ENCODE data around the gene BBIP1. TPM values are rescaled to one million over a fixed set of nuclear protein-coding genes. Genes with fewer than 3 reads are reported as not detected.

BBIP1 gene
- total RNA-seq, 1 experiment from 2014 or later: 12.0 TPM

DNA sequence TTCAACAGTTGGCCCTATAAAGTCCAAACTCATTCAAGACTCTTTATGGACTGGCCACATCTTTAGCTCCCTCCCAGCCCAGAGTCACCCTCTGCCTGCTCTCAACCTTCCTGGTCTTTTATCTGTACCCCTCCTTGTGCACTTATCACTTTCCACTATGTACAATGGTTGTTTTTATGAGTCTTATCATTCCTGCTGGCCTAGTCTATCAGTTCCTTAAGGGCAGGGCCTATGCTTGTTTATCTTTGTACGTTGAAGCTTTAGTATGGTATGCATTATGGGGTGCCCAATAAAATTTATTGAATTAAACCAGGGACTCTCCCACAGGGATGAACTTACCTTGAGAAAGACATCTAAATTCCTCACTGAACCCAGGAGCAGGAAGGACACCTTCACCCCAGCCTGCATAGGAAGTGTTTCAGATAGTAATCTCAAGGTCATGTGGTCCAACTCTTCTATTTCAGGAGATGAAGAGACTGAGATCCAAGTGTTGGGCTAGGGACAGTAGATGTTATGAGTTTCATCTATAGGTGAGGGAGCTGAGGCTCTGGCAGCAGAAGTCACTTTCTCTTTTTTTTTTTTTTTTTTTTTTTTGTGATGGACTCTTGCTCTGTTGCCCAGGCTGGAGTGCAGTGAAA is 60.6 kb downstream of the BBIP1 start:
- H3K4me2 ChIP-seq (ENCODE audit: low read length): no peak overlapping the region
- no peaks in the 10 kb centered on the region for H3K27me3 ChIP-seq (ENCODE audit: low read length)
- no peaks in the 10 kb centered on the region for H3K9me2 ChIP-seq (replicated peaks; ENCODE audit: low read length)
- no peaks in the 10 kb centered on the region for H3K36me3 ChIP-seq (ENCODE audit: low read depth, low read length)
- TF ChIP-seq EZH2phosphoT487 (IDR thresholded peaks at IDR 0.05; ENCODE audit: borderline replicate concordance, low read length): no peak
- TF ChIP-seq, protein P1, sequence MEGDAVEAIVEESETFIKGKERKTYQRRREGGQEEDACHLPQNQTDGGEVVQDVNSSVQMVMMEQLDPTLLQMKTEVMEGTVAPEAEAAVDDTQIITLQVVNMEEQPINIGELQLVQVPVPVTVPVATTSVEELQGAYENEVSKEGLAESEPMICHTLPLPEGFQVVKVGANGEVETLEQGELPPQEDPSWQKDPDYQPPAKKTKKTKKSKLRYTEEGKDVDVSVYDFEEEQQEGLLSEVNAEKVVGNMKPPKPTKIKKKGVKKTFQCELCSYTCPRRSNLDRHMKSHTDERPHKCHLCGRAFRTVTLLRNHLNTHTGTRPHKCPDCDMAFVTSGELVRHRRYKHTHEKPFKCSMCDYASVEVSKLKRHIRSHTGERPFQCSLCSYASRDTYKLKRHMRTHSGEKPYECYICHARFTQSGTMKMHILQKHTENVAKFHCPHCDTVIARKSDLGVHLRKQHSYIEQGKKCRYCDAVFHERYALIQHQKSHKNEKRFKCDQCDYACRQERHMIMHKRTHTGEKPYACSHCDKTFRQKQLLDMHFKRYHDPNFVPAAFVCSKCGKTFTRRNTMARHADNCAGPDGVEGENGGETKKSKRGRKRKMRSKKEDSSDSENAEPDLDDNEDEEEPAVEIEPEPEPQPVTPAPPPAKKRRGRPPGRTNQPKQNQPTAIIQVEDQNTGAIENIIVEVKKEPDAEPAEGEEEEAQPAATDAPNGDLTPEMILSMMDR (conservative IDR thresholded peaks at IDR 0.05; ENCODE audit: low read depth, low read length): no peak
- TF ChIP-seq EZH2 (IDR thresholded peaks at IDR 0.05; ENCODE audit: low read length, unreplicated experiment): no peak
- no peak overlapping the region for H3K27ac ChIP-seq (ENCODE audit: low read length)
- no peaks in the 10 kb centered on the region for H3K9me3 ChIP-seq (ENCODE audit: low read length)
- POLR2A ChIA-PET (ENCODE audit: unreplicated experiment): no interaction called here
- no peaks in the 10 kb centered on the region for H3K79me2 ChIP-seq (ENCODE audit: low read length)
- H3K4me1 ChIP-seq (ENCODE audit: insufficient read depth, low read length): no peaks in the 10 kb centered on the region
- no peak for DNase-seq
- H3K4me3 ChIP-seq (ENCODE audit: low read length): no peak overlapping the region
- H4K20me1 ChIP-seq (ENCODE audit: low read length): no peaks in the 10 kb centered on the region
- CTCF ChIA-PET: no interaction called here
- no peak overlapping the region for H2AFZ ChIP-seq (ENCODE audit: low read length)
- intact Hi-C loops (cut with micrococcal nuclease): no loop called here
- H3F3A ChIP-seq (ENCODE audit: low read length, unreplicated experiment): no peaks in the 10 kb centered on the region
- no peak for ATAC-seq
- BruUV-seq (replicated peaks): no TSS peak
- H3K9ac ChIP-seq (ENCODE audit: low read length): no peak overlapping the region

- peaks cover 8% of the 10 kb centered on the region for H3K4me1 ChIP-seq (ENCODE audit: insufficient read depth, low read length)
- H3K79me2 ChIP-seq (ENCODE audit: low read length): no peaks in the 10 kb centered on the region
- no peaks in the 10 kb centered on the region for H3K36me3 ChIP-seq (ENCODE audit: low read depth, low read length)
- no TSS peak for BruUV-seq (replicated peaks)
- ChIA-PET CTCF (no interaction called here), POLR2A (ENCODE audit: unreplicated experiment) (no interaction called here)
- H3K9me2 ChIP-seq (replicated peaks; ENCODE audit: low read length): no peaks in the 10 kb centered on the region
- no peaks in the 10 kb centered on the region for H4K20me1 ChIP-seq (ENCODE audit: low read length)
- H3F3A ChIP-seq (ENCODE audit: low read length, unreplicated experiment): no peaks in the 10 kb centered on the region
- H3K4me3 ChIP-seq (ENCODE audit: low read length): no peak overlapping the region
- no peak overlapping the region for H3K27ac ChIP-seq (ENCODE audit: low read length)
- H3K27me3 ChIP-seq (ENCODE audit: low read length): no peaks in the 10 kb centered on the region
- ATAC-seq (no peak), DNase-seq (no peak)
- no peak overlapping the region for H3K9ac ChIP-seq (ENCODE audit: low read length)
- H3K9me3 ChIP-seq (ENCODE audit: low read length): no peaks in the 10 kb centered on the region
- TF ChIP-seq, protein P1 (conservative IDR thresholded peaks at IDR 0.05; ENCODE audit: low read depth, low read length): no peak
- no peak for TF ChIP-seq EZH2 (IDR thresholded peaks at IDR 0.05; ENCODE audit: low read length, unreplicated experiment)
- no peak for TF ChIP-seq EZH2phosphoT487 (IDR thresholded peaks at IDR 0.05; ENCODE audit: borderline replicate concordance, low read length)
- intact Hi-C loops (cut with micrococcal nuclease): no loop called here
- H3K4me2 ChIP-seq (ENCODE audit: low read length): no peak overlapping the region
- no peak overlapping the region for H2AFZ ChIP-seq (ENCODE audit: low read length)
These were observed 61.5 kb downstream of the BBIP1 start for GRCh38 chr10:110857265-110858171.

Data from PC-3 (cell line).